HepG2 (cell line): Measurements from ENCODE around the gene HSPA5. TPM values are rescaled to one million over a fixed set of nuclear protein-coding genes. Genes with fewer than 3 reads are reported as not detected.

Experiments used
- IKZF1 ChIP-seq: fragments of 450-650 bp; IDR thresholded peaks from 2 replicates; pipeline ENCODE4 v1.7.1; 2016
- KLF11 ChIP-seq: IDR thresholded peaks from 2 replicates; pipeline ENCODE4 v1.6.1; 2016; ENCODE audit warnings: missing compliant biosample characterization
- MEIS1 ChIP-seq: sonication (generic); formaldehyde crosslinking; IDR thresholded peaks from 2 replicates; pipeline ENCODE4 v1.9.0; 2021; ENCODE audit warnings: mild to moderate bottlenecking, missing genetic modification reagents, moderate library complexity, borderline replicate concordance
- MXI1 ChIP-seq: IDR thresholded peaks from 3 replicates; pipeline ENCODE4 v1.6.1; 2012; ENCODE audit warnings: low read depth, low read length, inconsistent platforms, borderline replicate concordance
- ONECUT2 ChIP-seq: sonication (generic); formaldehyde crosslinking; IDR thresholded peaks from 2 replicates; pipeline ENCODE4 v1.4.0; 2020; ENCODE audit warnings: missing genetic modification reagents
- RARG ChIP-seq: sonication (generic); formaldehyde crosslinking; IDR thresholded peaks from 2 replicates; pipeline ENCODE4 v1.4.0; 2020; ENCODE audit warnings: low read depth, mild to moderate bottlenecking, missing genetic modification reagents
- SP1 ChIP-seq, 2 experiments: fragments of 450-650 bp in 1 of 2; sonication (generic) in 1 of 2; formaldehyde crosslinking in 1 of 2; IDR thresholded peaks; 2 replicates each; pipeline versions ENCODE4 v1.4.0 to v1.6.1; 2016 to 2020; ENCODE audit warnings: missing genetic modification reagents in 1 of 2
- ZFP36 ChIP-seq: fragments of 150-350 bp; IDR thresholded peaks from 2 replicates; pipeline ENCODE4 v1.6.1; 2018; ENCODE audit warnings: borderline replicate concordance, low read length, low read depth; ENCODE audit not compliant: partially characterized antibody
- ZNF224 ChIP-seq: sonication (generic); formaldehyde crosslinking; IDR thresholded peaks from 2 replicates; pipeline ENCODE4 v1.5.0; 2020; ENCODE audit warnings: mild to moderate bottlenecking, missing genetic modification reagents
- ZNF562 ChIP-seq: sonication (generic); formaldehyde crosslinking; IDR thresholded peaks from 2 replicates; pipeline ENCODE4 v1.8.0; 2022; ENCODE audit warnings: missing genetic modification reagents, borderline replicate concordance
- ZNF670 ChIP-seq: sonication (generic); formaldehyde crosslinking; IDR thresholded peaks from 2 replicates; pipeline ENCODE4 v1.8.0; 2022; ENCODE audit warnings: mild to moderate bottlenecking, missing genetic modification reagents, borderline replicate concordance
- ZNF703 ChIP-seq: sonication (generic); formaldehyde crosslinking; IDR thresholded peaks from 2 replicates; pipeline ENCODE4 v1.5.1; 2020; ENCODE audit warnings: missing genetic modification reagents, mild to moderate bottlenecking, moderate library complexity, borderline replicate concordance
- polyA plus RNA-seq, 8 experiments: library from polyadenylated mRNA; depleted of rRNA in 3 of 8; stranded (reverse) in 7 of 8; unstranded in 1 of 8; fragments of >200 nt; fragmentation: Illumina TruSeq in 4 of 8; extraction: Trizol in 4 of 8; gene quantifications; 2 replicates each; pipeline versions ENCODE4 v1.2.1 to v1.2.3, GENCODE V29; 2011 to 2016; ENCODE audit warnings: low read depth in 4 of 8, missing spikeins in 1 of 8, mixed read lengths in 1 of 8; ENCODE audit not compliant: insufficient read depth in 1 of 8
- total RNA-seq, 5 experiments: library from RNA; depleted of rRNA; stranded (reverse); fragments of >200 nt; fragmentation: Illumina TruSeq; extraction: Trizol; gene quantifications; 2 replicates each; pipeline ENCODE4 v1.2.3, GENCODE V29; 2016; ENCODE audit warnings: low read depth in 1 of 5
- TF ChIP-seq, protein P1 (sequence below): sonication (generic); formaldehyde crosslinking; IDR thresholded peaks from 2 replicates; pipeline ENCODE4 v1.4.0; 2020; ENCODE audit warnings: mild to moderate bottlenecking, missing genetic modification reagents
- TF ChIP-seq, protein P2 (sequence below): sonication (generic); formaldehyde crosslinking; IDR thresholded peaks from 2 replicates; pipeline ENCODE4 v1.8.0; 2022; ENCODE audit warnings: mild to moderate bottlenecking, missing genetic modification reagents
- TF ChIP-seq, protein P3 (sequence below): sonication (generic); formaldehyde crosslinking; IDR thresholded peaks from 2 replicates; pipeline ENCODE4 v1.4.0; 2020; ENCODE audit warnings: missing genetic modification reagents
- TF ChIP-seq, protein P4 (sequence below): sonication (generic); formaldehyde crosslinking; IDR thresholded peaks from 2 replicates; pipeline ENCODE4 v1.4.0; 2020; ENCODE audit warnings: missing genetic modification reagents, borderline replicate concordance
- TF ChIP-seq, protein P5 (sequence below): IDR thresholded peaks from 2 replicates; pipeline ENCODE4 v1.6.1; 2016; ENCODE audit warnings: missing compliant biosample characterization, missing genetic modification reagents, borderline replicate concordance

Gene HSPA5
- total and polyA plus RNA-seq, 2 of the 13 experiments (the other 11 are each of a cell fraction or from before 2014, with no cell fraction given), result 201 to 206 TPM

DNA sequence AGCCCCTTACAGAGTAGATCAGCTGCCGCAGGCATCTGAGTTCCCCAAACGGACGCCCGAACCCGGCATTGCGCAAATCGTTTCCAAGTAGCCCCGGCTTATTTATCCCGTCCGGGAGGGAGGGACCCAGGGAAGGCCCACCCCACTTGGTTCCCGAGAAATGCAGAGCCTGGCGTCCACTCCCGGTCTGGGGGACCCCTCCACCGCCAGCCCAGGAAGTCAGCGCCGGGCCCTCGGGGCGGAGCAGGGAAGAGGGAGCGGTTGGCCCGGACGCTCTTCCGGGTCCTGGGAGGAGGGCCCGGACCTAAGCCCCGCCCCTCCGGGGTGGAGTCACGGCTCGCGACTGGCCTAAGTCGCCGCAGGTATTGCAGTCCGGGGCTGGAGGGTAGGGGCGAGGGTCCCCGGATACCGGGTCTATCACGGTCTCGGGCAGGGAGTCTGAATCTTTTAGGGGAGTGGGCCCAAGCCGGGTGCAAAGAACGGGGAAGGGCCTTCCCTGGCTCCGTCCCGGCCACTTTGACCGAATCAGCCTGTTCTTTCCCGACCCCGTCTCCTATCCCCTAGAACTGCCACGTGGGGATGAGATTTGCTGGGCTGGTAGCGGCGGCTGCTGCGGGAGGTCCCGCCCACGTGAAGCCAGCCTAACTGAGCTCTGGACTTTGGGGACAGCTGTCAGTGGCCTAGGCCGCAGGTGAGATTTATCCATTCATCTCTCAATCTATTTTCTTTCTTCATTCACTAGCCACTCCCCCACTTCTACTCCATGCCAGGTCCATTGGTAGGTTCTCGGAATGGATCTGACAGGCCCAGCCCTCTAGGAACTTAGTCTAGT is 40.7 kb downstream of the HSPA5 start, which contains the start of gene RABEPK (continued):
- TF ChIP-seq, protein P1, sequence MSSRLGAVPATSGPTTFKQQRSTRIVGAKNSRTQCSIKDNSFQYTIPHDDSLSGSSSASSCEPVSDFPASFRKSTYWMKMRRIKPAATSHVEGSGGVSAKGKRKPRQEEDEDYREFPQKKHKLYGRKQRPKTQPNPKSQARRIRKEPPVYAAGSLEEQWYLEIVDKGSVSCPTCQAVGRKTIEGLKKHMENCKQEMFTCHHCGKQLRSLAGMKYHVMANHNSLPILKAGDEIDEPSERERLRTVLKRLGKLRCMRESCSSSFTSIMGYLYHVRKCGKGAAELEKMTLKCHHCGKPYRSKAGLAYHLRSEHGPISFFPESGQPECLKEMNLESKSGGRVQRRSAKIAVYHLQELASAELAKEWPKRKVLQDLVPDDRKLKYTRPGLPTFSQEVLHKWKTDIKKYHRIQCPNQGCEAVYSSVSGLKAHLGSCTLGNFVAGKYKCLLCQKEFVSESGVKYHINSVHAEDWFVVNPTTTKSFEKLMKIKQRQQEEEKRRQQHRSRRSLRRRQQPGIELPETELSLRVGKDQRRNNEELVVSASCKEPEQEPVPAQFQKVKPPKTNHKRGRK, result no peak
- no peak for TF ChIP-seq MEIS1 (CRISPR knock-in tag)
- TF ChIP-seq ZNF562 (CRISPR knock-in tag), result no peak
- no peak; the same call in 1 of the 2 replicates for TF ChIP-seq ZNF670 (CRISPR knock-in tag)
- peak; percentile 74; the same call in 2 of the 3 replicates for TF ChIP-seq MXI1
- no peak for TF ChIP-seq ONECUT2 (CRISPR knock-in tag)
- TF ChIP-seq KLF11, result no peak
- TF ChIP-seq, protein P2, sequence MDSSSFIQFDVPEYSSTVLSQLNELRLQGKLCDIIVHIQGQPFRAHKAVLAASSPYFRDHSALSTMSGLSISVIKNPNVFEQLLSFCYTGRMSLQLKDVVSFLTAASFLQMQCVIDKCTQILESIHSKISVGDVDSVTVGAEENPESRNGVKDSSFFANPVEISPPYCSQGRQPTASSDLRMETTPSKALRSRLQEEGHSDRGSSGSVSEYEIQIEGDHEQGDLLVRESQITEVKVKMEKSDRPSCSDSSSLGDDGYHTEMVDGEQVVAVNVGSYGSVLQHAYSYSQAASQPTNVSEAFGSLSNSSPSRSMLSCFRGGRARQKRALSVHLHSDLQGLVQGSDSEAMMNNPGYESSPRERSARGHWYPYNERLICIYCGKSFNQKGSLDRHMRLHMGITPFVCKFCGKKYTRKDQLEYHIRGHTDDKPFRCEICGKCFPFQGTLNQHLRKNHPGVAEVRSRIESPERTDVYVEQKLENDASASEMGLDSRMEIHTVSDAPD (CRISPR knock-in tag), result peak; percentile 36; the same call in 1 of the 2 replicates
- TF ChIP-seq, protein P3, sequence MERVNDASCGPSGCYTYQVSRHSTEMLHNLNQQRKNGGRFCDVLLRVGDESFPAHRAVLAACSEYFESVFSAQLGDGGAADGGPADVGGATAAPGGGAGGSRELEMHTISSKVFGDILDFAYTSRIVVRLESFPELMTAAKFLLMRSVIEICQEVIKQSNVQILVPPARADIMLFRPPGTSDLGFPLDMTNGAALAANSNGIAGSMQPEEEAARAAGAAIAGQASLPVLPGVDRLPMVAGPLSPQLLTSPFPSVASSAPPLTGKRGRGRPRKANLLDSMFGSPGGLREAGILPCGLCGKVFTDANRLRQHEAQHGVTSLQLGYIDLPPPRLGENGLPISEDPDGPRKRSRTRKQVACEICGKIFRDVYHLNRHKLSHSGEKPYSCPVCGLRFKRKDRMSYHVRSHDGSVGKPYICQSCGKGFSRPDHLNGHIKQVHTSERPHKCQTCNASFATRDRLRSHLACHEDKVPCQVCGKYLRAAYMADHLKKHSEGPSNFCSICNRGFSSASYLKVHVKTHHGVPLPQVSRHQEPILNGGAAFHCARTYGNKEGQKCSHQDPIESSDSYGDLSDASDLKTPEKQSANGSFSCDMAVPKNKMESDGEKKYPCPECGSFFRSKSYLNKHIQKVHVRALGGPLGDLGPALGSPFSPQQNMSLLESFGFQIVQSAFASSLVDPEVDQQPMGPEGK (CRISPR knock-in tag), result peak; percentile 65
- TF ChIP-seq IKZF1, result no peak
- TF ChIP-seq, protein P4, sequence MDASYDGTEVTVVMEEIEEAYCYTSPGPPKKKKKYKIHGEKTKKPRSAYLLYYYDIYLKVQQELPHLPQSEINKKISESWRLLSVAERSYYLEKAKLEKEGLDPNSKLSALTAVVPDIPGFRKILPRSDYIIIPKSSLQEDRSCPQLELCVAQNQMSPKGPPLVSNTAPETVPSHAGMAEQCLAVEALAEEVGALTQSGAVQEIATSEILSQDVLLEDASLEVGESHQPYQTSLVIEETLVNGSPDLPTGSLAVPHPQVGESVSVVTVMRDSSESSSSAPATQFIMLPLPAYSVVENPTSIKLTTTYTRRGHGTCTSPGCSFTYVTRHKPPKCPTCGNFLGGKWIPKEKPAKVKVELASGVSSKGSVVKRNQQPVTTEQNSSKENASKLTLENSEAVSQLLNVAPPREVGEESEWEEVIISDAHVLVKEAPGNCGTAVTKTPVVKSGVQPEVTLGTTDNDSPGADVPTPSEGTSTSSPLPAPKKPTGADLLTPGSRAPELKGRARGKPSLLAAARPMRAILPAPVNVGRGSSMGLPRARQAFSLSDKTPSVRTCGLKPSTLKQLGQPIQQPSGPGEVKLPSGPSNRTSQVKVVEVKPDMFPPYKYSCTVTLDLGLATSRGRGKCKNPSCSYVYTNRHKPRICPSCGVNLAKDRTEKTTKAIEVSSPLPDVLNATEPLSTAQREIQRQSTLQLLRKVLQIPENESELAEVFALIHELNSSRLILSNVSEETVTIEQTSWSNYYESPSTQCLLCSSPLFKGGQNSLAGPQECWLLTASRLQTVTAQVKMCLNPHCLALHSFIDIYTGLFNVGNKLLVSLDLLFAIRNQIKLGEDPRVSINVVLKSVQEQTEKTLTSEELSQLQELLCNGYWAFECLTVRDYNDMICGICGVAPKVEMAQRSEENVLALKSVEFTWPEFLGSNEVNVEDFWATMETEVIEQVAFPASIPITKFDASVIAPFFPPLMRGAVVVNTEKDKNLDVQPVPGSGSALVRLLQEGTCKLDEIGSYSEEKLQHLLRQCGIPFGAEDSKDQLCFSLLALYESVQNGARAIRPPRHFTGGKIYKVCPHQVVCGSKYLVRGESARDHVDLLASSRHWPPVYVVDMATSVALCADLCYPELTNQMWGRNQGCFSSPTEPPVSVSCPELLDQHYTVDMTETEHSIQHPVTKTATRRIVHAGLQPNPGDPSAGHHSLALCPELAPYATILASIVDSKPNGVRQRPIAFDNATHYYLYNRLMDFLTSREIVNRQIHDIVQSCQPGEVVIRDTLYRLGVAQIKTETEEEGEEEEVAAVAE (CRISPR knock-in tag), result no peak
- no peak for TF ChIP-seq ZFP36
- no peak for TF ChIP-seq RARG (CRISPR knock-in tag)
- TF ChIP-seq, protein P5, sequence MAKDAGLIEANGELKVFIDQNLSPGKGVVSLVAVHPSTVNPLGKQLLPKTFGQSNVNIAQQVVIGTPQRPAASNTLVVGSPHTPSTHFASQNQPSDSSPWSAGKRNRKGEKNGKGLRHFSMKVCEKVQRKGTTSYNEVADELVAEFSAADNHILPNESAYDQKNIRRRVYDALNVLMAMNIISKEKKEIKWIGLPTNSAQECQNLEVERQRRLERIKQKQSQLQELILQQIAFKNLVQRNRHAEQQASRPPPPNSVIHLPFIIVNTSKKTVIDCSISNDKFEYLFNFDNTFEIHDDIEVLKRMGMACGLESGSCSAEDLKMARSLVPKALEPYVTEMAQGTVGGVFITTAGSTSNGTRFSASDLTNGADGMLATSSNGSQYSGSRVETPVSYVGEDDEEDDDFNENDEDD, result 0 out of 2 replicates have a peak, but pooled peaks have one; percentile 25
- no peak for TF ChIP-seq SP1 (IDR thresholded peaks at IDR 0.05)
- peak; percentile 79 for TF ChIP-seq SP1 (CRISPR knock-in tag; IDR thresholded peaks at IDR 0.05)
- TF ChIP-seq ZNF224 (CRISPR knock-in tag), result no peak
- TF ChIP-seq ZNF703 (CRISPR knock-in tag), result 0 out of 2 replicates have a peak, but pooled peaks have one; percentile 18
